Nephron (organoid): ENCODE measurements around the gene UAP1L1.

Source experiments
- H3K27ac Mint-ChIP-seq, 3 experiments: 2 replicates each; pipeline ENCODE4 v1.8.0; 2020; ENCODE audit warnings: mixed read lengths in 3 of 3, mild to moderate bottlenecking in 2 of 3, moderate library complexity in 1 of 3
- H3K27me3 Mint-ChIP-seq: 2 replicates; pipeline ENCODE4 v1.8.0; 2021; ENCODE audit warnings: low read depth, mild to moderate bottlenecking, moderate library complexity, mixed read lengths
- H3K36me3 Mint-ChIP-seq: 2 replicates; pipeline ENCODE4 v1.8.0; 2020; ENCODE audit warnings: low read depth, mixed read lengths
- H3K4me1 Mint-ChIP-seq: 2 replicates; pipeline ENCODE4 v1.8.0; 2020; ENCODE audit warnings: mixed read lengths
- H3K4me3 Mint-ChIP-seq, 3 experiments: 2 replicates each; pipeline ENCODE4 v1.8.0; 2020; ENCODE audit warnings: mild to moderate bottlenecking in 3 of 3, mixed read lengths in 3 of 3, moderate library complexity in 2 of 3
- H3K9me3 Mint-ChIP-seq: 2 replicates; pipeline ENCODE4 v1.8.0; 2020; ENCODE audit warnings: mixed read lengths
- TF ChIP-seq, protein P1 (sequence below), 3 experiments: fragments of 200-600 bp; sonication (generic); IDR thresholded peaks; one replicate each; pipeline ENCODE4 v1.5.0; 2021; ENCODE audit warnings: antibody characterized with exemption in 3 of 3; ENCODE audit not compliant: unreplicated experiment in 3 of 3

Gene UAP1L1, protein sequence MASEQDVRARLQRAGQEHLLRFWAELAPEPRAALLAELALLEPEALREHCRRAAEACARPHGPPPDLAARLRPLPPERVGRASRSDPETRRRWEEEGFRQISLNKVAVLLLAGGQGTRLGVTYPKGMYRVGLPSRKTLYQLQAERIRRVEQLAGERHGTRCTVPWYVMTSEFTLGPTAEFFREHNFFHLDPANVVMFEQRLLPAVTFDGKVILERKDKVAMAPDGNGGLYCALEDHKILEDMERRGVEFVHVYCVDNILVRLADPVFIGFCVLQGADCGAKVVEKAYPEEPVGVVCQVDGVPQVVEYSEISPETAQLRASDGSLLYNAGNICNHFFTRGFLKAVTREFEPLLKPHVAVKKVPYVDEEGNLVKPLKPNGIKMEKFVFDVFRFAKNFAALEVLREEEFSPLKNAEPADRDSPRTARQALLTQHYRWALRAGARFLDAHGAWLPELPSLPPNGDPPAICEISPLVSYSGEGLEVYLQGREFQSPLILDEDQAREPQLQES

DNA sequence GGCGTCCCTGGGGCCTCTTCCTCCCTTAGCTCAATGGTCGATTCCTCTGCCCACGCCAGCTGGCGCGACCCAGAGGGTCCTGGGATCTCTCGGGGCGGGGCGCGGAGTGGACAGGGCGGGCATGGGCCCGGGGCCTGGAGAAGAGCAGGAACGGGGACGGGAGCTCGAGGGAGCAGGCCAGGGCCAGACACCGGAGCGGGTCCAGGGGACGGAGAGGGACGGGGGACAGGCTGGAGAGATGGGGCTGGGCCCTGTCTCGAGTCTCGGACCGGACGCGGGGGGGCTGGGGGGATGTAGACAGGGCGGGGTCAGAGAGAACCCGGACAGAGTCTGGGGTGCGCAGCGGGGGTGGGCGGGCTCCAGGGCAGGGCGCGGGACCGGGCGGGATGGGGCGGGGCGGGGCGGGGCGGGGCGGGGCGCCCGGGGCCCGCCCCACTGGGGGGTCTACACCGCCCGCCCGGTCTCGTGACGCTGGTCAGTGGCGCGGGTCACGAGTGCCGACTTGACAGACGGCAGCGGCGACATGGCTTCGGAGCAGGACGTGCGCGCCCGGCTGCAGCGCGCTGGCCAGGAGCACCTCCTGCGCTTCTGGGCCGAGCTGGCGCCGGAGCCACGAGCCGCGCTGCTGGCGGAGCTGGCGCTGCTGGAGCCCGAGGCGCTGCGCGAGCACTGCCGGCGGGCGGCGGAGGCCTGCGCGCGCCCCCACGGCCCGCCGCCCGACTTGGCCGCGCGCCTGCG, at the start of gene UAP1L1:
Gene UAP1L1, plus strand, starts transcription at position 508 of the 738 bp plus-strand sequence. Its CDS starts 16 bp downstream, at position 524.
- peaks cover 85% of the 10 kb centered on the region for H3K27me3 Mint-ChIP-seq
- H3K4me1 Mint-ChIP-seq, result no peaks in the 10 kb centered on the region
- no peaks in the 10 kb centered on the region for H3K36me3 Mint-ChIP-seq
- H3K9me3 Mint-ChIP-seq, result no peaks in the 10 kb centered on the region
- peak within 1 kb of the TSS; percentile 66 to 77 (median 71) for H3K4me3 Mint-ChIP-seq
- TF ChIP-seq, protein P1, sequence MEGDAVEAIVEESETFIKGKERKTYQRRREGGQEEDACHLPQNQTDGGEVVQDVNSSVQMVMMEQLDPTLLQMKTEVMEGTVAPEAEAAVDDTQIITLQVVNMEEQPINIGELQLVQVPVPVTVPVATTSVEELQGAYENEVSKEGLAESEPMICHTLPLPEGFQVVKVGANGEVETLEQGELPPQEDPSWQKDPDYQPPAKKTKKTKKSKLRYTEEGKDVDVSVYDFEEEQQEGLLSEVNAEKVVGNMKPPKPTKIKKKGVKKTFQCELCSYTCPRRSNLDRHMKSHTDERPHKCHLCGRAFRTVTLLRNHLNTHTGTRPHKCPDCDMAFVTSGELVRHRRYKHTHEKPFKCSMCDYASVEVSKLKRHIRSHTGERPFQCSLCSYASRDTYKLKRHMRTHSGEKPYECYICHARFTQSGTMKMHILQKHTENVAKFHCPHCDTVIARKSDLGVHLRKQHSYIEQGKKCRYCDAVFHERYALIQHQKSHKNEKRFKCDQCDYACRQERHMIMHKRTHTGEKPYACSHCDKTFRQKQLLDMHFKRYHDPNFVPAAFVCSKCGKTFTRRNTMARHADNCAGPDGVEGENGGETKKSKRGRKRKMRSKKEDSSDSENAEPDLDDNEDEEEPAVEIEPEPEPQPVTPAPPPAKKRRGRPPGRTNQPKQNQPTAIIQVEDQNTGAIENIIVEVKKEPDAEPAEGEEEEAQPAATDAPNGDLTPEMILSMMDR (IDR thresholded peaks at IDR 0.05; ENCODE audit: unreplicated experiment in 3 of 3), result no peak
- no peak within 1 kb of the TSS for H3K27ac Mint-ChIP-seq

DNA sequence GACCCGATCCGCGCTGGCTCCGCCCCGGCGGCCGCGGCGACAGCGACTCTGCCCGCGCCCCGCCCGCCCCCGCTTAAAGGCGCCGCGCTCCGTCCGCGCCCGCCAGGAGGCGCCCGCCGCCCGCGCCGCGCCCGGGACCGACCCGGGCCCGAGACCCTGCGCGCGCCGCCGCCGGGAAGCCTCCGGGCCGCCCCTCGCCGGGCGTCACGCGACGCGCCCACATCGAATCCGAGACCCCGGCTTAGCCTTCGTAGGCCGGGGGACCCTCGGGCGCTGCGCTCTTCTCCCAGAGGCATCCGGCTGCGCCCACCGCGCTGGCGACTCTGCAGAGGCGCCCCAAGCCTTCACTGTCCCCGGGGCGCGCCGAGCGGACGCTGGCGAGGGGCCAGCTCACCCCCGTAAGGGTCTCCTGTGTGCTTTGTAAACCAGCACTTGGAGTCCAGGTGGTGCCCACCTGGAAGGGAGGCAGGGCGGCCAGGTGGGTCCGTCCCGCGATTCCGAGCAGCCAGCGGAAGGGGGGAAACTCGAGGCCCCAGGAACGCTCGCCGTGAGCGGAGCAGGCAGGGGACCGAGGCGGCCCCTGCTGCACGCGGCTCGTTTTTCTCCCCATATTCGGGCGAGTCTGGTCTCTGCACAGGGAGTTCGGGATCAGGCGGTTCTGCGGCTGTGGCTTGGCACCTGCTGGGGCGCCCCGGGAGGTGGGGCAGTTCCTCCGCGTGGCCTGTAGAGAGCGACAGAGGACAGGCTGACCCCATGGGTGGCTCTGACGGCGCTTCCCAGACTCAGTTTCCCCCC, 48.9 kb upstream of the UAP1L1 start:
- H3K4me1 Mint-ChIP-seq, result no peaks in the 10 kb centered on the region
- no peaks in the 10 kb centered on the region for H3K36me3 Mint-ChIP-seq
- TF ChIP-seq, protein P1 (IDR thresholded peaks at IDR 0.05; ENCODE audit: unreplicated experiment in 3 of 3), result no peak
- H3K4me3 Mint-ChIP-seq, result peak overlapping the region; percentile 71 to 82 (median 78)
- H3K9me3 Mint-ChIP-seq, result no peaks in the 10 kb centered on the region
- peaks cover 3% of the 10 kb centered on the region for H3K27me3 Mint-ChIP-seq
- H3K27ac Mint-ChIP-seq, result no peak overlapping the region

DNA sequence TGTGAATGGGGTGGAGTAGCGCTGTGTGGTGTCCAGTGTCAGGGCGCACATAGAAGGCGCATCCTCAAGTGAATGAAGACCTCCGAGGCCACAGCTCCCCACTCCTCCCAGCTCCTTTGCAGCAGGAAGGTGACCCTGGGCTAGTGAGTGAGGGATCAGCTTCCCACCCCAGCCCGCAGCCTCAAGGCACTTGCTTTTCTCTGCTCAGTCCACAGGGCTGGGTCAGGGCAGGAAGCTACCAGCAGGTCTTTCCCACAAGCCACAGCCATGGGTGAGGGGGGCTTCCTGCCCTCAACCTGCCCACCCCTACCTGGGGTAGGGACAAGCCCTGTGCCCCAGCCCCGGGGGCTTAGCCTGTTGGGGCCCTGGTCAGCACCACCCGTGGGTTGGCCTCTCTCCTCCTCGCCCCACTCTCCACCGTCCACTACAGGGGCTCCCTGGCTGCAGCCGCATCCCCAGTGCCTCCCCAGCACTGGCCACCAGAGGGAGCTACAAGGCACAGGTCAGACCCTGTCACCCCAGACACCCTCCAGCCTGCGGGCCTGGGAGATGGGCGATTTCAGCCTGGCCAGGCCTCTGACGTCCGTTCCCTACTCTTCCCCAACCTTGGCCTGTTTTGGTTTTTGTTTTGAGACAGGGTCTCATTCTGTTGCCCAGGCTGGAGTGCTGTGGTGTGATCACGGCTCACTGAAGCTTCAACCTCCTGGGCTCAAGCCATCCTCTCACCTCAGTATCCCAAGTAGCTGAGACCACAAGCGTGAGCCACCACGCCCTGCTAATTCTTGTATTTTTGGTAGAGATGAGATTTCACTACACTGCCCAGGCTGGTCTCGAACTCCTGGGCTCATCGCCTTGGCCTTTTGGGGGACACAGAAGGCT, 48.0 kb upstream of the UAP1L1 start:
- TF ChIP-seq, protein P1 (IDR thresholded peaks at IDR 0.05; ENCODE audit: unreplicated experiment in 3 of 3), result peak; percentile 77 to 85 (median 84)

DNA sequence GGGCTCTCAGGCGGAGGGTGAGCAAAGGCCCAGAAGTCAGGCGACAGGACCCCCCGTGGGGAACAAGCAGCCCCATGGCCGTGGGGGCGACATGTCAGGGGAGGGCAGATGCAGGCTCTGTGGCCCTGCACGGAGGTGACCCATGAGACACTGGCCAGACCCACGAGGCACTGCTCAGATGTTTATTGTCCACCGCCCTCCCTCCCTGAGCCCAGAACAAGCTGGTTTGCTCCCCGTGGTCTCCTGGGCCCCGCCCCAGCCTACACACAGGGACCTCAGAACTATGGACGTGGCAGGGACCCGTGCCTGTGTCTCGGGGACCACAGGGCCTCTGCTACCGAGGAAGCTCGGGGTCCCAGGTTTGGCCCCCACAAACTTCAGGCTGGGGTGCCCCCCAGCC, 47.3 kb upstream of the UAP1L1 start:
- Mint-ChIP-seq H3K4me3 (no peak overlapping the region), H3K4me1 (no peaks in the 10 kb centered on the region), H3K9me3 (no peaks in the 10 kb centered on the region), H3K27ac (no peak overlapping the region), H3K36me3 (no peaks in the 10 kb centered on the region), H3K27me3 (peaks cover 3% of the 10 kb centered on the region)
- TF ChIP-seq, protein P1 (IDR thresholded peaks at IDR 0.05; ENCODE audit: unreplicated experiment in 3 of 3), result no peak

More for the DNA sequence above, 48.0 kb upstream of the UAP1L1 start:
- peaks cover 3% of the 10 kb centered on the region for H3K27me3 Mint-ChIP-seq
- no peaks in the 10 kb centered on the region for H3K36me3 Mint-ChIP-seq
- no peaks in the 10 kb centered on the region for H3K4me1 Mint-ChIP-seq
- H3K9me3 Mint-ChIP-seq, result no peaks in the 10 kb centered on the region
- H3K4me3 Mint-ChIP-seq, result peak overlapping the region; percentile 74 to 82 (median 78)
- H3K27ac Mint-ChIP-seq, result no peak overlapping the region
